ENCODE results near the gene C12orf57. TPM values are rescaled to one million over a fixed set of nuclear protein-coding genes. Genes with fewer than 3 reads are reported as not detected.

The C12orf57 gene, protein sequence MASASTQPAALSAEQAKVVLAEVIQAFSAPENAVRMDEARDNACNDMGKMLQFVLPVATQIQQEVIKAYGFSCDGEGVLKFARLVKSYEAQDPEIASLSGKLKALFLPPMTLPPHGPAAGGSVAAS
- 100 to 1,000 TPM; 344 to 666 (median 383) TPM for total RNA-seq

DNA sequence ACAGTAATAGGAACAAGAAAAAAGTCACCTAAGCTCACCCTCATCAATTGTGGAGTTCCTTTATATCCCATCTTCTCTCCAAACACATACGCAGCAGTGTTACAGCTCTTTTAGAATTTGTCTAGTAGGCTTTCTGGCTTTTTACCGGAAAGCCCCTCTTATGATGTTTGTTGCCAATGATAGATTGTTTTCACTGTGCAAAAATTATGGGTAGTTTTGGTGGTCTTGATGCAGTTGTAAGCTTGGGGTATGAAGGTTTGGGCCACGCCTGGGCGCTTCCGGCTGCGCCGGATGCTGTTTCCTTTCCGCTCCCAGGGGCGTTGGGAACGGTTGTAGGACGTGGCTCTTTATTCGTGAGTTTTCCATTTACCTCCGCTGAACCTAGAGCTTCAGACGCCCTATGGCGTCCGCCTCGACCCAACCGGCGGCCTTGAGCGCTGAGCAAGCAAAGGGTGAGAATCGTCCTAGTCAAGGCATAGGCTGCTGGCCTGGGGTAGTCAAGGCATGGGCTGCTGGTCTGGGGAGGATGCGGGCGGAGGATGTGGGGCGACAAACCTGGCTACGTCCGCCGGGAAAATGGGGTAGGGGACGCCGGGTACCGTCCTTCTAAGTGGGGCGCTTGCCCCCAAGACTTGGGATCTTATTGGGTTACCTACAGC is at the start of gene C12orf57, which contains the start of gene RNU7-1:
Gene C12orf57 (plus strand): TSS at position 301 of the 659 bp plus-strand sequence. CDS start 100 bp downstream, at position 401.
Gene RNU7-1 (plus strand): TSS at position 95 of the 659 bp plus-strand sequence.
- no peaks in the 10 kb centered on the region for H3K27me3 ChIP-seq
- peak within 1 kb of the TSS; percentile 92 to 97 (median 92) for H3K27ac ChIP-seq
- H3K4me3 ChIP-seq (replicated peaks in 1 of 3), result peak within 1 kb of the TSS; percentile 15 to 71 (median 65)
- H3K36me3 ChIP-seq, result peaks cover 9 to 10% of the 10 kb centered on the region in 2 donors
- no peaks in the 10 kb centered on the region for H3K9me3 ChIP-seq
- H3K4me1 ChIP-seq, result peaks cover 19 to 36% of the 10 kb centered on the region in 2 donors
- intact Hi-C loops (cut with DNase I), result no loop called here
- peak; percentile 49 to 87 for TF ChIP-seq POLR2A (IDR thresholded peaks at IDR 0.05)
- TF ChIP-seq, protein P1, sequence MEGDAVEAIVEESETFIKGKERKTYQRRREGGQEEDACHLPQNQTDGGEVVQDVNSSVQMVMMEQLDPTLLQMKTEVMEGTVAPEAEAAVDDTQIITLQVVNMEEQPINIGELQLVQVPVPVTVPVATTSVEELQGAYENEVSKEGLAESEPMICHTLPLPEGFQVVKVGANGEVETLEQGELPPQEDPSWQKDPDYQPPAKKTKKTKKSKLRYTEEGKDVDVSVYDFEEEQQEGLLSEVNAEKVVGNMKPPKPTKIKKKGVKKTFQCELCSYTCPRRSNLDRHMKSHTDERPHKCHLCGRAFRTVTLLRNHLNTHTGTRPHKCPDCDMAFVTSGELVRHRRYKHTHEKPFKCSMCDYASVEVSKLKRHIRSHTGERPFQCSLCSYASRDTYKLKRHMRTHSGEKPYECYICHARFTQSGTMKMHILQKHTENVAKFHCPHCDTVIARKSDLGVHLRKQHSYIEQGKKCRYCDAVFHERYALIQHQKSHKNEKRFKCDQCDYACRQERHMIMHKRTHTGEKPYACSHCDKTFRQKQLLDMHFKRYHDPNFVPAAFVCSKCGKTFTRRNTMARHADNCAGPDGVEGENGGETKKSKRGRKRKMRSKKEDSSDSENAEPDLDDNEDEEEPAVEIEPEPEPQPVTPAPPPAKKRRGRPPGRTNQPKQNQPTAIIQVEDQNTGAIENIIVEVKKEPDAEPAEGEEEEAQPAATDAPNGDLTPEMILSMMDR (IDR thresholded peaks at IDR 0.05), result no peak
- WGBS, 2 donors, result 0 to 1% methylated on average over 8 to 18 of the region's 31 CpGs
- DNase-seq, result peak; percentile 67 to 71

- DNase-seq, result no peak
- TF ChIP-seq, protein P1 (IDR thresholded peaks at IDR 0.05), result no peak
- no peak for TF ChIP-seq POLR2A (IDR thresholded peaks at IDR 0.05)
- Histone ChIP-seq H3K27ac (no peak overlapping the region), H3K36me3 (no peaks in the 10 kb centered on the region), H3K4me1 (peaks cover 6 to 17% of the 10 kb centered on the region in 2 donors), H3K27me3 (no peaks in the 10 kb centered on the region), H3K4me3 (replicated peaks in 1 of 3) (no peak overlapping the region), H3K9me3 (no peaks in the 10 kb centered on the region)
- 84 to 85% methylated on average over 3 of the region's 3 CpGs for WGBS, 2 donors
- intact Hi-C loops (cut with DNase I), result no loop called here
Measured at GRCh38 chr12:6894321-6894720, 49.5 kb upstream of the C12orf57 start.

- WGBS, 2 donors, result 77 to 82% methylated on average over 5 to 6 of the region's 6 CpGs
- intact Hi-C loops (cut with DNase I), result no loop called here
- Histone ChIP-seq H3K27me3 (no peaks in the 10 kb centered on the region), H3K4me1 (peaks cover 9 to 15% of the 10 kb centered on the region in 2 donors), H3K36me3 (no peaks in the 10 kb centered on the region), H3K9me3 (no peaks in the 10 kb centered on the region), H3K4me3 (replicated peaks in 1 of 3) (no peak overlapping the region), H3K27ac (no peak overlapping the region)
- TF ChIP-seq POLR2A (IDR thresholded peaks at IDR 0.05), result no peak
- TF ChIP-seq, protein P1 (IDR thresholded peaks at IDR 0.05), result no peak
- DNase-seq, result no peak
Measured at GRCh38 chr12:6896846-6897435, 46.9 kb upstream of the C12orf57 start.

DNA sequence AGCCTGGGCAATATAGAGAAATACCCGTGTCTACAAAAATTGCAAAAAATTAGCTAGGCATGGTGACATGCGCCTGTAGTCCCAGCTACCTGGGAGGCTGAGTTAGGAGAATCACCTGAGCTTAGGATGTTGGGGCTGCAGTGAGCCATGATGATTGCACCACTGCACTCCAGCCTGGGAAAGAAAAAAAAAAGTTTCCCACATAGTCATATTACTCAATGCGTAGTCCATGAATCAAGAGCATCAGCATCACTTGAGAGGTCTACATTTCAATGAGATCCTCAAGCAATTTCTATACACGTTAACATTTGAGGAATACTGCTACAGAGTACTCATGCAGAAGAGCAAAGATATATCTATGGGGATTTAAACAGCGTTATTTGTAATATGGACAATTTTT is 44.4 kb upstream of the C12orf57 start:
- 69 to 75% methylated on average over 5 of the region's 5 CpGs for WGBS, 2 donors
- Histone ChIP-seq H3K27ac (no peak overlapping the region), H3K27me3 (no peaks in the 10 kb centered on the region), H3K4me1 (peaks cover 13 to 17% of the 10 kb centered on the region in 2 donors), H3K36me3 (no peaks in the 10 kb centered on the region), H3K9me3 (no peaks in the 10 kb centered on the region), H3K4me3 (replicated peaks in 1 of 3) (no peak overlapping the region)
- intact Hi-C loops (cut with DNase I), result no loop called here
- no peak for DNase-seq
- TF ChIP-seq POLR2A (IDR thresholded peaks at IDR 0.05), result no peak
- TF ChIP-seq, protein P1 (IDR thresholded peaks at IDR 0.05), result no peak
